Hepatocyte (in vitro differentiated cells): ENCODE data around the gene MOK. TPM values are rescaled to one million over a fixed set of nuclear protein-coding genes. Genes with fewer than 3 reads are reported as not detected.
"Not testable (repeated sequence)": the region's sequence is repeated elsewhere in the genome, so short reads cannot be mapped to it uniquely, and the experiment has no call there.

ENCODE experiments used
- DNase-seq: peaks from one replicate; pipeline ENCODE4 v3.0.0-alpha.2; 2016; ENCODE audit warnings: low spot score
- H2AFZ ChIP-seq: fragments of 200-600 bp; sonication (generic); 2 replicates; pipeline ENCODE4 v1.6.0; 2016; ENCODE audit warnings: antibody characterized with exemption, mild to moderate bottlenecking
- H3K27ac ChIP-seq: fragments of 200-600 bp; sonication (generic); 2 replicates; pipeline ENCODE4 v1.5.1; 2016; ENCODE audit warnings: mild to moderate bottlenecking
- H3K27me3 ChIP-seq: fragments of 200-600 bp; sonication (generic); 2 replicates; pipeline ENCODE4 v1.6.1; 2016
- H3K36me3 ChIP-seq: fragments of 200-600 bp; sonication (generic); replicated peaks from 2 replicates; pipeline ENCODE4 v1.5.1; 2016; ENCODE audit warnings: low read depth; ENCODE audit not compliant: insufficient read depth
- H3K4me1 ChIP-seq: fragments of 200-600 bp; sonication (generic); 2 replicates; pipeline ENCODE4 v1.5.1; 2016; ENCODE audit warnings: mild to moderate bottlenecking, moderate library complexity; ENCODE audit not compliant: insufficient read depth
- H3K4me2 ChIP-seq: fragments of 200-600 bp; sonication (generic); 2 replicates; pipeline ENCODE4 v1.6.0; 2016
- H3K4me3 ChIP-seq: fragments of 200-600 bp; sonication (generic); 2 replicates; pipeline ENCODE4 v1.5.1; 2016; ENCODE audit warnings: mild to moderate bottlenecking
- H3K79me2 ChIP-seq: fragments of 200-600 bp; sonication (generic); 2 replicates; pipeline ENCODE4 v1.6.0; 2017; ENCODE audit warnings: mild to moderate bottlenecking
- H3K9me2 ChIP-seq: fragments of 200-600 bp; sonication (generic); replicated peaks from 2 replicates; pipeline ENCODE4 v1.6.0; 2017; ENCODE audit warnings: mild to moderate bottlenecking; ENCODE audit not compliant: insufficient read depth
- H3K9me3 ChIP-seq: fragments of 200-600 bp; sonication (generic); 2 replicates; pipeline ENCODE4 v1.5.1; 2016; ENCODE audit warnings: low read depth, mild to moderate bottlenecking
- H4K20me1 ChIP-seq: fragments of 200-600 bp; sonication (generic); 2 replicates; pipeline ENCODE4 v1.6.0; 2016; ENCODE audit warnings: mild to moderate bottlenecking; ENCODE audit not compliant: insufficient read depth, poor library complexity, severe bottlenecking
- EZH2 ChIP-seq: fragments of 200-600 bp; sonication (generic); IDR thresholded peaks from 2 replicates; pipeline ENCODE4 v1.6.1; 2016; ENCODE audit warnings: antibody characterized with exemption, mild to moderate bottlenecking, borderline replicate concordance
- EZH2phosphoT487 ChIP-seq: fragments of 200-600 bp; sonication (generic); IDR thresholded peaks from one replicate; pipeline ENCODE4 v1.6.1; 2018; ENCODE audit warnings: antibody characterized with exemption, mild to moderate bottlenecking, low read depth, moderate library complexity; ENCODE audit not compliant: unreplicated experiment, severe bottlenecking
- WGBS: methylation state at CpG from one replicate; pipeline ENCODE4 v1.1.6; 2016; ENCODE audit warnings: low lambda C conversion rate; ENCODE audit errors: missing lambda C conversion rate; 5-methylcytosine and 5-hydroxymethylcytosine counted together
- polyA plus RNA-seq: library from polyadenylated mRNA; unstranded; fragments of >200 nt; fragmentation: Nextera tagmentation; extraction: Ambion mirVana; gene quantifications from 2 replicates; pipeline ENCODE4 v1.2.1, GENCODE V29; 2016
- total RNA-seq: library from RNA; depleted of rRNA; stranded (reverse); fragments of >200 nt; gene quantifications from 2 replicates; pipeline ENCODE4 v1.2.3, GENCODE V29; 2014
- TF ChIP-seq, protein P1 (sequence below): fragments of 200-600 bp; sonication (generic); IDR thresholded peaks from 2 replicates; pipeline ENCODE4 v1.5.1; 2016; ENCODE audit warnings: antibody characterized with exemption, mild to moderate bottlenecking; ENCODE audit not compliant: poor library complexity

Gene MOK
- total and polyA plus RNA-seq, 2 experiments from 2014 or later = 9.3 to 13.5 TPM

DNA sequence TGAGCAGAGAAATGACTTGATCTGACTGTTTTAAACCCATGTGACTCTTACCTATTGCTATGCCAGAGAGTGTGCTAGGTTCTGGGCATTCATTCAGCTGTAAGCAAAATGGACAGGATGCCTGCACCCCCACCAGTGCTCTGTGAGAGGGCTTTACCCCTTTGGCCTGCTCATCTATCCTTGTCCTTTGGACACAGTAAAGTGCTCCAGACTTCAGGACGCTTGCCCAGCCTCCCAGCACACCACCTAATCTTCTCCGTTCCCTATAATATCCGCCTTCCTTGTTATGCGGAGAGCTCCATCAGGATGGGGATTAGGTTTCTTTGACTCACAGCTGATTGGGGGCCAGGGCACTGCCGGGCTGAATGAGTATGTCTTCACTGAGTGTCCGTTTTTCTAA lies 10.2 kb upstream of the MOK start:
- Histone ChIP-seq H3K79me2 (peaks cover 7% of the 10 kb centered on the region), H3K9me3 (no peaks in the 10 kb centered on the region), H3K36me3 (no peaks in the 10 kb centered on the region), H4K20me1 (no peaks in the 10 kb centered on the region), H3K27ac (no peak overlapping the region), H3K27me3 (no peaks in the 10 kb centered on the region), H3K4me3 (no peak overlapping the region), H3K4me2 (peak overlapping the region; percentile 90), H3K4me1 (peaks cover 11% of the 10 kb centered on the region), H2AFZ (no peak overlapping the region), H3K9me2 (no peaks in the 10 kb centered on the region)
- no peak for TF ChIP-seq EZH2phosphoT487
- TF ChIP-seq, protein P1, sequence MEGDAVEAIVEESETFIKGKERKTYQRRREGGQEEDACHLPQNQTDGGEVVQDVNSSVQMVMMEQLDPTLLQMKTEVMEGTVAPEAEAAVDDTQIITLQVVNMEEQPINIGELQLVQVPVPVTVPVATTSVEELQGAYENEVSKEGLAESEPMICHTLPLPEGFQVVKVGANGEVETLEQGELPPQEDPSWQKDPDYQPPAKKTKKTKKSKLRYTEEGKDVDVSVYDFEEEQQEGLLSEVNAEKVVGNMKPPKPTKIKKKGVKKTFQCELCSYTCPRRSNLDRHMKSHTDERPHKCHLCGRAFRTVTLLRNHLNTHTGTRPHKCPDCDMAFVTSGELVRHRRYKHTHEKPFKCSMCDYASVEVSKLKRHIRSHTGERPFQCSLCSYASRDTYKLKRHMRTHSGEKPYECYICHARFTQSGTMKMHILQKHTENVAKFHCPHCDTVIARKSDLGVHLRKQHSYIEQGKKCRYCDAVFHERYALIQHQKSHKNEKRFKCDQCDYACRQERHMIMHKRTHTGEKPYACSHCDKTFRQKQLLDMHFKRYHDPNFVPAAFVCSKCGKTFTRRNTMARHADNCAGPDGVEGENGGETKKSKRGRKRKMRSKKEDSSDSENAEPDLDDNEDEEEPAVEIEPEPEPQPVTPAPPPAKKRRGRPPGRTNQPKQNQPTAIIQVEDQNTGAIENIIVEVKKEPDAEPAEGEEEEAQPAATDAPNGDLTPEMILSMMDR = no peak
- no peak for TF ChIP-seq EZH2
- DNase-seq = no peak
- 79% methylated on average over 6 of the region's 6 CpGs for WGBS

GRCh38 chr14:102314242-102315011 lies 9.5 kb upstream of the MOK start:
- H3K27ac ChIP-seq = no peak overlapping the region

DNA sequence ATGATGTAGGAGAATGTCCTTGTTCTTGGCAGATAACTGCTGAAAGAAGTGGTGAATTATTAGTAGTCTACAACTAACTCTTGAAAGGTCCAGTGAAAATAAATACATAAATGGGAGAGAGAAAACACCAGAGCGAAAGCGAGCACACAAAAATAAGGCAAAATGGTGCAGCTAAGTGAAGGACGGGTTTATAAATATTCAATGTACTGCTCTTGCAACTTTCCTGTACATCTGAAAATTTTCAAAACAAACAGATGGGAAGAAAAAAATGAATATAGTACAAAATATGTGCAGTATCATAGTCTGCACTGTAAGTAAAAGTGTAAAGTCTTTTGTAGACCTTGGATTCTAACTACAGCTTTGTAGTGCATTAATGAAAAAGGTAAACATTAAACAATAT lies 1.3 kb downstream of the MOK start:
- Histone ChIP-seq H4K20me1 (no peaks in the 10 kb centered on the region), H3K27me3 (no peaks in the 10 kb centered on the region), H2AFZ (no peak overlapping the region), H3K4me3 (no peak overlapping the region), H3K4me1 (no peaks in the 10 kb centered on the region), H3K4me2 (peak overlapping the region; percentile 80), H3K79me2 (peaks cover 15% of the 10 kb centered on the region), H3K9me3 (no peaks in the 10 kb centered on the region), H3K36me3 (no peaks in the 10 kb centered on the region), H3K27ac (no peak overlapping the region), H3K9me2 (no peaks in the 10 kb centered on the region)
- TF ChIP-seq, protein P1 = no peak
- no peak for TF ChIP-seq EZH2
- no peak for TF ChIP-seq EZH2phosphoT487
- WGBS = 98% methylated on average over 3 of the region's 3 CpGs
- DNase-seq = no peak

More at GRCh38 chr14:102314242-102315011, 9.5 kb upstream of the MOK start:
- H3K79me2 ChIP-seq = peaks cover 7% of the 10 kb centered on the region
- TF ChIP-seq EZH2 = no peak
- TF ChIP-seq, protein P1 = peak; percentile 99
- H3K36me3 ChIP-seq = no peaks in the 10 kb centered on the region
- no peaks in the 10 kb centered on the region for H3K27me3 ChIP-seq
- no peaks in the 10 kb centered on the region for H3K9me2 ChIP-seq
- WGBS = 9% methylated on average over 52 of the region's 52 CpGs
- peak overlapping the region; percentile 90 for H3K4me2 ChIP-seq
- peak overlapping the region; percentile 63 for H3K4me3 ChIP-seq
- DNase-seq = peak; percentile 91
- no peaks in the 10 kb centered on the region for H3K9me3 ChIP-seq
- peak overlapping the region; percentile 67 for H2AFZ ChIP-seq
- peaks cover 11% of the 10 kb centered on the region for H3K4me1 ChIP-seq
- H4K20me1 ChIP-seq = no peaks in the 10 kb centered on the region

GRCh38 chr14:102298303-102299070 lies 6.5 kb downstream of the MOK start:
- not testable (repeated sequence) for H4K20me1 ChIP-seq, H3K36me3 ChIP-seq, H3K9me3 ChIP-seq, H2AFZ ChIP-seq, DNase-seq, H3K27ac ChIP-seq, H3K9me2 ChIP-seq, H3K4me3 ChIP-seq, H3K4me2 ChIP-seq, H3K4me1 ChIP-seq, H3K27me3 ChIP-seq
- H3K79me2 ChIP-seq = peaks cover 13% of the 10 kb centered on the region
- 85% methylated on average over 12 of the region's 12 CpGs for WGBS
